ENCODE results near the gene IL1RL1.

The IL1RL1 gene

GRCh38 chr2:102264952-102265351 lies 46.4 kb upstream of the IL1RL1 start:
- Histone ChIP-seq H3K27ac (ENCODE audit: extremely low read depth, low read depth, low read length) (no peak overlapping the region), H3K36me3 (ENCODE audit: control insufficient read depth in 2 of 2, insufficient read depth in 1 of 2, low read length in 2 of 2) (no peaks in the 10 kb centered on the region), H3K4me3 (ENCODE audit: low read depth, low read length) (no peak overlapping the region), H3K9me3 (ENCODE audit: control insufficient read depth, insufficient read depth, low read depth, low read length) (no peaks in the 10 kb centered on the region), H3K4me1 (ENCODE audit: control insufficient read depth, insufficient read depth, low read length) (no peaks in the 10 kb centered on the region)
- TF ChIP-seq ZNF777 (tag by site-specific recombination; IDR thresholded peaks at IDR 0.05; ENCODE audit: borderline replicate concordance) = no peak
- TF ChIP-seq ZNF501 (tag by site-specific recombination; IDR thresholded peaks at IDR 0.05) = no peak
- no peak for TF ChIP-seq ZBTB21 (tag by site-specific recombination; IDR thresholded peaks at IDR 0.05)
- TF ChIP-seq ZBTB1 (tag by site-specific recombination; IDR thresholded peaks at IDR 0.05) = no peak
- no peak for TF ChIP-seq ZNF792 (tag by site-specific recombination; IDR thresholded peaks at IDR 0.05)
- TF ChIP-seq ZFP37 (tag by site-specific recombination; IDR thresholded peaks at IDR 0.05) = no peak
- no peak for TF ChIP-seq ZNF571 (tag by site-specific recombination; IDR thresholded peaks at IDR 0.05)
- TF ChIP-seq ZNF169 (tag by site-specific recombination; IDR thresholded peaks at IDR 0.05) = no peak
- no peak for TF ChIP-seq ZSCAN16 (tag by site-specific recombination; IDR thresholded peaks at IDR 0.05)
- TF ChIP-seq ZNF184 (tag by site-specific recombination; IDR thresholded peaks at IDR 0.05) = no peak
- no peak for TF ChIP-seq ZBTB10 (tag by site-specific recombination; IDR thresholded peaks at IDR 0.05)
- TF ChIP-seq HIC1 (tag by site-specific recombination; IDR thresholded peaks at IDR 0.05) = no peak
- no peak for TF ChIP-seq ZNF692 (tag by site-specific recombination; IDR thresholded peaks at IDR 0.05)
- TF ChIP-seq ELK4 (IDR thresholded peaks at IDR 0.05; ENCODE audit: borderline replicate concordance, low read depth, low read length) = no peak
- TF ChIP-seq KLF10 (tag by site-specific recombination; IDR thresholded peaks at IDR 0.05) = no peak
- no peak for TF ChIP-seq ZNF623 (tag by site-specific recombination; IDR thresholded peaks at IDR 0.05)
- TF ChIP-seq ZNF23 (tag by site-specific recombination; IDR thresholded peaks at IDR 0.05; ENCODE audit: borderline replicate concordance) = no peak
- TF ChIP-seq PRDM1 (tag by site-specific recombination; IDR thresholded peaks at IDR 0.05) = no peak
- TF ChIP-seq ZNF449 (tag by site-specific recombination; IDR thresholded peaks at IDR 0.05) = no peak
- POLR2A ChIA-PET = no interaction called here
- CTCF ChIA-PET = interaction anchor here (1.6 kb wide), 1 partner anchor 24 kb away, joined by 7 read pairs; no protein-coding TSS in a partner anchor
